HG02981 (cell line): Measurements from ENCODE around the gene PLEKHG4B.

Source experiments
- ATAC-seq: cut with Tn5 transposase; IDR thresholded peaks from one replicate; pipeline ENCODE4 v1.9.1; 2021; ENCODE audit warnings: mild to moderate bottlenecking, moderate library complexity; ENCODE audit not compliant: unreplicated experiment

Gene PLEKHG4B

DNA sequence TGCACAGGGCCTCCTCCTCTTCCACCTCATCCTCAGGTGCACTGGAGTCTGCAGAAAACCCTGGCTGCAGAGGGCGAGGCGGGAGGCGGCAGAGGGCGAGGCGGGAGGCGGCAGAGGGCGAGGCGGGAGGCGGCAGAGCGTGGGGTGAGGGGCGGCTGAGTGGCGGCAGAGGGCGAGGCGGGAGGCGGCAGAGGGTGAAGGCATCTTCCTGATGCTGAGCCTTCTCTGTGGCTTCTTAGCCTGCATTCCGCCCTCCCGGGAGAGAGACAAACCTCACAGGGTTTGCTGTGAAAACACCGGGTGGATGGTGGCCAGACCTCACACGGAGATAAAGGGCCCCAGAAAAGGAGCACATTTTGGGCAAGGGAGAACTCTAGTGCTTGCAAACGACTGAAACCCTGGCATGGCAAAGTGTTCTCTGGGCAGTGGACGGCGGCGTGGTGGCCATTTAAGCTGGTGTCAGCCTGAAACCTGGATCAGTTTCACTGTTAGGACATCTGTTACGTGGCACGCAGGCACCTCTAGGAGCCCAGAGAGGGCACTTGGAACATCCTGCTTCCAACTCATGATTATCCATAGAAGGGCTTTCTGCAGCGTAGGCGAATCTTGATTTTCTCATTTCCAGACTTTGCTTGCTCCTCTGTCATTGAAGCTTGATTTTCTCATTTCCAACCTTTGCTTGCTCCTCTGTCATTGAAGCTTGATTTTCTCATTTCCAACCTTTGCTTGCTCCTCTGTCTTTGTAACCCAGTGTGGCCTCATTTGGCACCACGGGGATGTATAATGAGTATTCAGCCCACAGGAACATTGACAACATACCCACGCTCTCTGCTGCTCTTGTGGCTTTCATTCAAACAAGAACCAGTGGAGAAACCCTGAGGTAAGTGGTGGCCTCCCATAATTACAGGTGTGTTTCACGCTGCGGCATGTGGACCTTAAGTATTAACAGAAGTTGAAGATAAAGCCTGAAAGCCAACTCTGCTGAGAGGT, 16.3 kb upstream of the PLEKHG4B start:
- no peak for ATAC-seq

DNA sequence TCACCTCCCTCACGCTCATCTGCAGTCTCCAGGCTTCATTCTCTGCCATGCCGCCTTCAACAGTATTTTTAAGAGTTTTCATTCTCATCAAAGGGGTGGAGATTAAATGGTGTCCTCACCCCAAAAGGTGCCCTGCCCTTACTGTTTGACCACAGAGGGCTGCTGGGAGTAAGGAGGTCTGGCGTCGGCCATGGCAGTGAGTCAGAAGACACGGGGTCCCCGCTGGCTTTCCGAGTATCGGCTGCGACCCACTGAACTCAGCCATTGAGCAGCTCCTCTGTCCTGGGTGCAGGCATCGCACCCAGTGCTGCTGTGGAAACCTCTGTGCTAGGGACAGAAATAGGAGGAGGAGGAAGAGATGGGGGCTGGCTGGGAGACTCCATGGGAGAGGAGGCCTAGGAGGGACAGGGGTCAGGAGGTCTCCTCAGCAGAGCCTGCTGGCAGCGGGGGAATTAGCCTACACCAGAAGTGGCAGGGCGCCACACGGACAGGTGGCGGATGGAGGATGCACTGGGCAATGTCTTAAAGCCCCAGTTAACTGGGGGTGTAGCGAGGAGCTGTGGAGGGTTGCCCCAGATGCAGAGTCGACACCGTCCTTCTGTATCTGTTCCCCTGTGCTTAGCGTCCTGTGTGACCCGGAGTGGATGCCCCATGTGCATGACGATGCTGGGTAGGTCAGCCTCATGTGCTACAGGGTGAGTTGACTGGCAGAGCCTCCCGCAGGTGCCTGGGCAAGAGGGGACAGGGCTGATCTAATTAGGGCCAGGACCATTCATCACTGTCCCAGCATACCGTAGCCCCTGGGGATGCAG, 15.4 kb upstream of the PLEKHG4B start:
- ATAC-seq = no peak

DNA sequence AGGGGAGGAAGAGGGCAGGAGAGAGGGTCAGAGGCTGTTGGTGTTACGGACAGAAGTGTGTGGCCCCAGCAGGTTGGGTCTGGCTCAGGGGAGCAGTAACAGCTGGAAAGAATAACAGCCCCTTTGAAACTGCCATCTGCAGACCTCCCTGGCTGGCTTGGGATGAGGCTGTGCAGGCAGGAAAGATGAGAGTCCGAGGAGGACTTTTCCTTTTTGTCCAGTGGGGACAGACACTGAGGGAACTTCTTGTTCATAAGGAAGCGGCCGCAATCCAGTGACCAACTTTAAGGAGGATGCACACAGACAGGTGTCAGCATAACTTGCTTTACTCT, 14.8 kb upstream of the PLEKHG4B start:
- ATAC-seq = no peak

DNA sequence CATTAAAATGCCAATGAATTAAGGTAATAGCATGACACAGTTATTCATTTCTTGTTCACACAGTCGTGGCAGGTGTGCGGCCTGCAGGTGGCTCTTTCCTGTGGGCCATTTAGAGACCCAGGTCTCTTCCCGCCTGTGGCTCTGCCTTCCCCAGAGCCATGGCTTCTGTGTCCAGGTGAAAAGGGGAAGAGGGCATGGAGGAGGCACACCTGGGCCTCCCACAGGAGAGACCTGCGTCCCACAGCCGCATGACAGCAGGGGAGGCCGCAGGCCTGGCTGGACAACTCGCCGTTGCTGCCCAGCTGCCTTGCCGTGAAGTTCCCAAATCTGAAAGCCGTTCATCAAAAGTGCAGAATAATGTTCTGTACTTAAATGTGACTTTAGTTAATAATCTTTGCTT, 14.4 kb upstream of the PLEKHG4B start:
- no peak for ATAC-seq

DNA sequence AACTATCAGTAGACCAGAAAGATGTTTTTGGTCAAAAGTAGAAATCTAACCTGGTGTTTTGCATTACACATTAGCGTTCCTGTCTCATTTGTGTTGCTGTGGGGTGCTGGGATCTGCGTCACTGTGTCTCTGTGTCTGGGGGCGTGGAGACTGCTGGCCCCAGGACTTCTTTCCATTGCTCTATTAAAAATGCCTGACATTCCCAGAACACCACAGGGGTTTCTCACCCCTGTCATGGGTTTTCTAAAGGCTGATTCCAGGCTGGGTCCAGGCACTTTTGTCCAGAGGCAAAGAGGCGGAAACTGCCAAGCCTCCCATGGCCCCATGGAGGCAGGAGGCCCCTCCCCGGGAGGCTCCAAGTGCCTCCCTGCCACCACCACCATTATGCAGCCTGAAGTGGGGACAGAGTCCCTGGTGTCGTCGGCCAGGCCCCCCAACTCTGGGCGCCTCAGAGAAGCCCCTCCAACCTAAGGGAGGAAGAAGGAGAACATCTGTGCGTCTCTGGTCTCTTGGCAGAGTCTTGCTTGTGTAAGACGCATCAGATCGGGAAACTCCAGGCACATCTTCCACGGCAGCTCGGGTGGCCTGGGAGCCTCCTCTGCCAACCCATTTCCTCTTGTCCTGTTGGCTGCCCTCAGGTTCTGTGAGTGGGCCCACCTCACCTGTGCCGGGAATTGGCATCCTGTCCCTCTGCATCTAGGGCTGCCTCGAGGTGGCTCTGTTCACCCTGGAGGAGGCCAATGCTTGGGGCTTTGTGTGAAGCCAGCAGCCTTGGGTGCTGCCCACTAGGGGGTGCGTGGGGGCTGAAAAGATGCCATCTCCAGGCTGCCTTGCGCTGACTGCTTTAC, 13.8 kb upstream of the PLEKHG4B start:
- no peak for ATAC-seq

DNA sequence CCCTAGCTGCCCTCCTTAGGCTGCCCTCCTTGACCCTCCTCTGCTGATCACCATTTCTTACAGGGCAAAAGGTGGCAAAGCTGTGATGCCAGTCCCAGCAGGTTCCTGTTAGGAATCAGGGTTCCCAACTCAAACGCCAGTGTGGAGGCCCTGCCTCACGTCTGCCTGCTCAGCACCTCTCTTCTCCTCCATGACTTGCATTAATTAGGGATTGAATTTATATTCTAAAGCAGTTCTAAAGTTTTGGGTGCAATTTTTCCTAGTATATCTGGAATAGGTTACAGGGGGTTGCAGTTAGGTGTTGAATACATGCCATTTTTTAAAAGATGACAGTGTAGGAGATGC, 13.2 kb upstream of the PLEKHG4B start:
- ATAC-seq = no peak

DNA sequence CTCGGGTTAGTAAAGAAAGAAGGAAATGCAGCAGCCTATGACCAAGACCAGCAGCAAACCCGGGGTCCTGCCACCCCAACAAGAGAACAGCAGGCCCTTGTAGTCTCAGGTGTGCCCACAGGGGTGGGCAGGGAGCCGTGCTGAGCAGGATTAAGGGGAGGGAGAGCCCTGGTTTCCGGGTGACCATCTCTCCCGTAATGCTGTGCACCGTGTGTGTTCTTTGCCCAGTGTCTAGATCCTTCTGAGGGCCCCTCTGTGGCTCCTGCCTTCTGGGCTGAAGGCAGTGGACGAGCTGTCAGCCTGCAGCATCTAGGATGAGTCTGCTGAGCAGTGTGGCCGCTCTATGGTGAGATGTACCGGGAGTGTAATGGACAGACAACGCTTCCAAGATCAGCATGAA, 12.7 kb upstream of the PLEKHG4B start:
- ATAC-seq = no peak

DNA sequence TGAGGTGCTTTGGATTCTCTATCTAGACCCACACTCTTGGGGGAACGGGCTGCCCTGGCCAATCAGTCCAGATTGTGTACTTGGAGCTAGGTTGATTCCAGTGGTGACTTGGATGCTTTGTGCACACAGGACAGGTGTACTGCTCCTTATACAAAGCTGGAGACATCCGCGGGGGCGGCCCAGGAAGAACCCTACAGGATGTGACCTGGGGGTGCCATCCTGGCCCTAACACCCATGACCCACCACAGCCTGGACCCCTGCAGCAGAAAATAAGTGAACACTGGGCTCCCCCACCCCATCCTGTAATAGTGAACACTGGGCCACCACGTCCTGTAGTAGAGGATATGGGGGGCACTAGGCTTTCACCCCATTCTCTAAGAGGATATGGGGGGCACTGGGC, 12.1 kb upstream of the PLEKHG4B start:
- no peak for ATAC-seq

DNA sequence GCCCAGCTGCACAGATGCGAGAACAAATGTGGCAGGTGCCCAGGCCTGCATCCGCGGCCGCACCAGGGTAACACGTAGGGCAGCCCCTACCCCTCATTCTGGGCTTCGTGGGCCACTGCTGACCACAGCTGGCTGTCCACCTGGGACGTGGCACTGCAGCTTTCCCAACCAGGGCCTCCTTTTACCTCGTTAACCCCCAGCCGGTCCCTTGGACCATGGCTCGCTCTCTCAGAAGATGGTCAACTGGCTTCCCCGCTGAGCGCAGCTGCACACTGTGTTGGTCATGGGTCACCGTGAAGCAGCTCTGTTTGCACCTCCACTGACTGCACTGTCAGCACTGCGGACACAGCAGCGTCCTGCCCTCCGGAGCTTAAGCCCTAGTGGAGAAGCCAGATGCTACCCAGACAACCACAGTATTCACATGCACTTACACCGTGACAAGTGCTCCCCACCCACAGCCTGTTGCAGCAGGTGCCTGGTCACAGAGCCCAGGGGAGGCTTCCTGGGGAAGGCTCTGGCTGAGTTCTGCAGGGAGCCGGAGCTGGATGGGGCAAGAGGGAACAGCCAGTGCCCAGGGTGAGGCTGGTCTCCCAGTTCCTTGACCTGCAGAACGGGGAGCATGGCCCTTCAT, 10.5 kb upstream of the PLEKHG4B start:
- no peak for ATAC-seq

DNA sequence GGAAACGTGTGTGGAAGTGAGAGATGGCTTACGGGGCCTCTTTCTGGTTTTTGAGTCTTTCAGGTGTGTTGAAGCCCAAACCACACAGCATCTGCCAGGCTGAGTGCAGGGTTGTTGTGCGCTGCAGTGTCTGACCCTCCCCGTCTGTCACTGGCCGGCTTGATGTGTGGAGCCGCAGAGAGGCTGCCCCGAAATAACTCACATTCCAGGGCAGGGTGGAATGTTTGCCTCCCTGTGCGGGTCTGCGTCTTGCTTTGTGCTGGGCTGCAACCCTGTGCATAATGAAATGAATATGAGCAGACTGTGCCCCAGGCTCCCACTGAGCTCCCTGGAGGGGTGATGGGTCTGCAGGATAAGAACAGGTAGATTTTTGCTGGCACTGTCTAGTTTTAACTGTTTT, 9.9 kb upstream of the PLEKHG4B start:
- ATAC-seq = no peak

DNA sequence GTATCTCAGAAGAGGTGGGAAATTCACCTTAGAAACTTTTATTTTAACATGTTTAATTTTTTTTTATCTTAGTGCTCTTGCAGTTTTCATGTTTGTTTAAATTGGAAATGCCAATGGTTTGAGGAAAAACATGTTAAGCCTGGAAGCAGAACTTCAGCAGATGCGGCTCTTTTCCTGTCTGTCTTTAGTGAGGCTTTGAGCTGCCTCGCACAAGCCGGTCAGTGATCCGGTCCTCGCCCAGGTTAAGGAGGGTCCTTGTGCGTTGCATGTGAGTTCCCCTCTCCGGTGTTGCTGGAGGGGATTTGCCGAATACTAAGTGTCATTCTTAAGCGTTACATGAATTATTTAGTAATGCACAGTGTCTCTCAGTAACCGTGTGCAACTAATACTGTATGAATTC, 9.4 kb upstream of the PLEKHG4B start:
- no peak for ATAC-seq

DNA sequence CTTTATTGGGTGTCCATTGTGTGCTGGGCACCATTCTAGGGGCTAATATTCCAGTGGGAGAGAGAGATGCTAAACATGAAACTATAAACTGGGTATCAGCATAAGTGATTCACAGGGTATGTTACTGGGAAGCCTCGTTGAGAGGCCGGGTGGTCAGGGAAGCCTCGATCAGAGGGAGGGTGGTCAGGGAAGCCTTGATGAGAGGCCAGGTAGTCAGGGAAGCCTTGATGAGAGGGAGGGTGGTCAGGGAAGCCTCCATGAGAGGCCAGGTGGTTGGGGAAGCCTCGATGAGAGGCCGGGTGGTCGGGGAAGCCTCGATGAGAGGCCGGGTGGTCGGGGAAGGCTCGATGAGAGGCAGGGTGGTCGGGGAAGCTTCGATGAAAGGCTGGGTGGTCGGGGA, 8.9 kb upstream of the PLEKHG4B start:
- ATAC-seq = no peak

DNA sequence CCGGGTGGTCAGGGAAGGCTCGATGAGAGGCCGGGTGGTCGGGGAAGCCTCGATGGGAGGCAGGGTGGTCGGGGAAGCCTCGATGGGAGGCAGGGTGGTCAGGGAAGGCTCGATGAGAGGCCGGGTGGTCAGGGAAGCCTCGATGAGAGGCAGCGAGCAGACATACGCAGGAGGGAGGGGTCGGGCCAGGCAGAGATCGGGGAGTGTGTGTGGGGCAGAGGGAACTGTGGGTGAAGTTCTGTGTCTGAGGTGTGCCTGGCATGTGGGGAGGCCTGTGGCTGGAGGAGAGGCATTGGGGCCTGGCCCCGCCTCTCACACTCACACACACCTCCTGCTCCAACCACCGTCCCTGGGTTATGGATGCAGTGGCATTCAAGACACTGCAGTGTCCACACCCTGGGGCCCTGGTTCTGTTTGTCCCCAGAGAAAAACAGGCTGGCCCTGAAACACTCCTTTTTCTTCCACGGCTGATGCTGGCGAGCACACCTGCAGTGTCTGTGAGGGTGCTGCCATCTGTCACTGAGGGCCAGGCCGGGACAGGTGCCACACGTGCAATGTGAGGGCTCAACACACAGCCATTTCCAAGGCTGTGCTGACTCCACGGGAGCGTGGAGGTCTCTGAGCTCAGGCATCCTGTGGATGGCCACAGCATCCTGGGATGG, 6.5 kb upstream of the PLEKHG4B start:
- ATAC-seq = no peak

DNA sequence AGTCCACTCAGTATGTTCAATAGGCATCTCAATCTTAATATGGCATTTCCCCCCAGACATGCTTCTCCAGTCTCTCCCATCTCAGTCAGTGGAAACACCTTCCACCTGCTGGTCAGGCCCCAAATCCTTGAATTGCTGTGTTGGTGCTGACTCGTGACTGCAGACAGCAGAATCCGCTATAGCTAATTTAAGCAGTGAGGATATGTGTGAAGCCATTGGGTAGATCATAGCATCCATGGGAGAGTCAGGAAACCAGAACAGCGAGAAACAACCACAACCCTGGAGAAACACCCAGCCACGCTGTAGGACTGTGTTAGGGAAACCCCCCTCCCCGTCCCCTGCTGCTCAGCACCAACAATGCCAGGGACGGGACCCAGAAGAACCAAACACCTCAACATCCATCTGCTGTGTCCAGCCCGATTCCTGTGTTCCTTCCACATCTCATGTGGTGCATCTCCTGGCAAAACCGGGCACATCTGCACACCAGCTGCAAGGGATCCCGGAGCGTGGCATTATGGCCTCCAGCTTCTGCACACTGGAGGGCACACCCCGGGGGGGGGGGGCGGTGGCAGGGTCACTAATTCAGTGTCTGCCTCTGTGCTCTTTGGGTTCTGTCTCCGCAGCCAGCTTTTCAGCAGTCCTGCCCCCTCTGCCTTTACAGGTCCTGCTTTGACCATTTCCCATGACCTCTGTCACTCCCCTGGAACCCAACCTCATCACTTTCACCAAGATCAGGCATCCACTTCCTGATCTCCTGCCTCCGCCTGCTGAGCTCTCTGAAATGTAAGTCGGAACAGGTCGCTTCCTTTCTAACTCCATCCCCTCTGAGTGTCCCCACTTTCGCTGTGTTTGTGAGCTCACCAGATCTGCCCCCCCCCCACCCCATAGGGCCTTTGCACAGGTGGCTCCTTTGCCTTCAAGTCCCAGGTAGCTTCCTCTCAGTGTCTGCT, 2.4 kb upstream of the PLEKHG4B start:
- ATAC-seq = no peak

DNA sequence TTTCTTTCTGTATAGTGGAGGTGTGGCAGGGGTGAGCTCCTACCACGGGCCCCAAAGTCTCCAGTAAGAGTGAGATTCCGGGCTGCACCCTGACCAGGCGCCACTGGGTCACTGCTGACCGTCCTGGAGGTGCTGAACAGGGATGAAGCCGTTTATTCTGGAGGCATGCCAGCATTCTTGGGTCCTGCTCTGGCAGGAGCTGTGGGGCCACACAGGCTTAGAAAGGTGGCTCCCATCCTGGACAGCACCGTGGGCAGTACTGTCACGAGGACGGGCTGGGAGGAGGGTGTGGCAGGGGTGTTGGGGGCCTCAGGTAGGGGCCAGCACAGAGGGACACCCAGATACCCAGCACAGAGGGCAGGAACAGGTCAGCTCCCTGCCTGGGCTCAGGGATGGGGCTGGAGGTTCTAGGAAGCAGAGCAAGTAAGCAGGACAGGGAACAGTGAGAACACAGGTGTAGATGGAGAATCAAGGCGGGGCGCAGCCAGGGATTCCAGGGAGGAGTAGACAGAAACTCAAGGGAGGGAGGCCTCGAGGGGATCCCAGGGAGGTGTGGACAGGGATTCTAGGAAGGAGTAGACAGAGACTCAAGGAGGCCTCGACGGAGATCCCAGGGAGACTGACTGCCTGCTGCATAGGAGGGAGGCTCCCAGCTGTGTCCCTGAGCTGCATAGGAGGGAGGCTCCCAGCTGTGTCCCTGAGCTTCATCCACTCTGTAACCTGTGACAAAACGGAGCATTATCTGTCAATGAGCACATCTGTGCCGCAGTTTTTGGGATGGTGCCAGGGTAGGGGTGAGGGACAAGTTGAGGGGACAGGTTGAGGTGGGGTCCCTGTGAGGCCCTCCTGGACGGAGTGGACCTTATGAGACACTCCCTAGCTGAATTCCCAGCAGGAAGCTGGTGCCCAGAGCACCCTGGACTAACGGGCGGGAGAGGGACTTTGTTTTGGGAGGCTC, 1.1 kb upstream of the PLEKHG4B start:
- ATAC-seq = no peak

DNA sequence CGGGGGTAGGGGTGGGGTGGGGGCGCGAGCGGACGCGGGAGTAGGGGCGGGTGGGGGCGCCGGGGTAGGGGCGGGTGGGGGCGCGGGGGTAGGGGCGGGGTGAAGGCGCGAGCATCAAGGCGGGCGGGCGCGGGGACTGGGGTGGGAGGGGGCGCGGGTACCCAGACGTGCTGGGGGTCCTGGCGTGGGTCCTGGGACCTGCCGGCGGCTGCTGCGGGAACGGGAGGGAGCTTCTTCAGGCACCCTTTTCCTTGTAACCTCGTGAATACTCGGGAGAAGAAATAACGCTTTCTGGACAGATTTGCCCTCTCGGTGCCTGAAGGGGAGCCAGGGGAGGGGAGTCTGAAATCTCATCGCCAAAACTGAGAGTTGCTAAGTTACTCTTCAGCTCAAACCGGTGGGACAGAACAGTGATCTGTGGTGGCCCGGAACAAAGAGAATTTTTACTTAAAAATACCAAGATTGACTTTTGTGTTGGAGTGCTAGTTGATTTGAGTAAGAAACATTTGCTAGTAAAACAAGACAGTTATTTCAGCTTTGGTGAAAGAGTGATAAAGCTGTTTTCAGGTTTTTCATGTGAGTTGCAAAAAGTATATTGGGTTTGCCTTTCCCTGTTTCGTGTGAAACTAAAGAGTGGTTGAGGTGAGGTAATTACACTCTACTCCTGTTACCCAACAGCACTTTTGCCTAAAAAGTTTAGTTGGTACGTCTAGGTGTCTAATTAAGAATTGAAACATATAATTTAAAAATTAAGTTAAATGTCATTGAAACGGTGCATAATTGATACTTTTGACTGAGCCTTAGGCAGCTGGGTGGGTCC, 643 bp downstream of the PLEKHG4B start:
- ATAC-seq = no peak
